GM18517 (cell line): ENCODE results near the gene KCNJ11.
A peak's percentile ranks its signal among the peaks of the same experiment; 100 is the strongest.

Source experiments
- ATAC-seq: cut with Tn5 transposase; IDR thresholded peaks from one replicate; pipeline ENCODE4 v1.9.1; 2021; ENCODE audit warnings: mild to moderate bottlenecking, moderate library complexity; ENCODE audit not compliant: unreplicated experiment

Gene KCNJ11

DNA sequence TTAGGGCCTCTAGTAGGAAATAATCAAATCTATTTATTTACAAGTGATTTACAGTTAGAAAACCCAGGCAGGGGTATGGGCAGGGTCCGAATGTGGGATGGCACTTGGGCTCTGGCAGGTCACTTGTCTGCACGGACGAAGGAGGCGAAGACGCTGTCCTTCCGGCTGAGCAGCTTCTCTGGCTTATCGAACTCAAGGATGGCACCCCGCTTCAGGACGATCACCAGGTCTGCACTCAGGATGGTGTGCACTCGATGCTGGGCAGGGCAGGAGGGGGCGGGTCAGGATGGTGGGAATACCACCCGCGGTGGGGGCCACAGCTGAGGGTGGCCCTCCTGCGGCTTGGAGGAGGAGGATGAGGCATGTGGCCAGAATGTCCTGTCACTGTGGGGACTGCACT is 4.4 kb upstream of the KCNJ11 start:
- ATAC-seq, result no peak

DNA sequence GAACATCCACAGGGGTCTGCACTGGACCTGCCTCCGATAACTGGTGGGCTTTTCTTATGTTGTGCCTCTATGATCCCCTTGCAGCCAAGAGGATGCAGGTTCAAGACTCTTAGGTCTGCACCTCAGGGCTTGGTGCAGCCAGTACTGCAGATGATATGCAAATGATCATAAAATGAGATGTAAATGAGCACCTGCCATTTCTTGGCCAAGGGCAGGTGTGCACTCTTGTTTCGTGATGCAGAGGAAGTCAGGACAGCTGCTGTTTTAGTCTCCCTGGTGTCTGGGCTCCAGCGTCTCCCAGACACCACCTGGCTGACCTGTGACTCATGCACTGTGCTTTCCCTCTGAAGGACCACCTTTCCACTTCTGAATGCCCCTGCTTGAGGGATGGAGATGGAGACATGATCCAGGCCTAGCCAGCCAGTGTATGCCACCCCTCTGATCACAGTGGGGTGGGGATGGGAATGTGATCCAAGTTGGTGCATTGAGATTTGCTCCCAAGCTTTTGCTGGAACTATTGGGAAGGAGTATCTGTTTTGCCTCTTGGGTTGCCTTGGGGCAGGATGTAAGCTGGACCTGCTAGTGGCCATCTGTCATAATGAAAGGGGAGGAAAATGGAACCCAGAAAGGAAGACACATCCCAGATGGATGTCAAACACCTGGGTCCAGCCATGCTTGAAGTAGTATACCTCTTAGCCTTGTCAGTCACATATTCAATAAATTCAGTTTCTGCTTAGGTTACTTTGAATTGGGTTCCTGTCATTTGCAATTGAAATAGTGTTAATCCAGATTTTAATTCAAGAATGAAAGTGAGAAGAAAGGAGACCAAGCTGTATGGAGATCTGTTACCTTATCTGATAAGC is 3.3 kb upstream of the KCNJ11 start:
- no peak for ATAC-seq

DNA sequence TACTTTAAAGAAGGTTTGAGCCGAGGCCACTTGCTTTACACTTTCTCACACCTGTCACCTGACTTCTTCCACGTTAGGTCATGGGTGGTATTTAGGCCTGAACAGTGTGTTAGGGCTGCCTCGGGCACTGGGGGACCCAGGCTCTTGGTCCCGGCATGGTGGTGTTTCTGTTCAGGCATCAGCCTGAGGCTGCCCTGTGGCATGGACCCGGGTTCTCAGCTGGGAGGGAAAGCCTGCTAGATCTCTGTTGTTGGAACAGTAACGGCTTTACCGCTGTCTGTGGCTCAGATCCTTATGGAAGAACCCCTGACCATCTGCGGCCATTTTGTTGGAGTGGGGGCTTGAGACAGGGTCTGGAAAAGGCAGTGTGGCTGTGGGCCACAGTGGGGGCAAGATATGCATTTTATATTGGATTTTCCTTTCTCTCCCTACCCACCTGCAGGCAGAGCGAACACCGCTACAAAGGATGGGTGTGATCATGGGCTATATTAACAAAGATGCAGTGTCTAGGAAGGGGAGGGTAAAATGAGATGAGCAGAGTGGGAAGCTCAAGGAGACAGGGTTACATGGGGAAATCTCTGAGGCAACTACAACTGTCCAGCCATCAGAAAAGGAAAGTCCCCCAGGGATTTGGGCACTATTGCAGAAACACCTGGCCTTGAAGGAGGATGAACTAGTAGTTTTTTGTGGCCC is 1.6 kb upstream of the KCNJ11 start:
- no peak for ATAC-seq

- ATAC-seq, result no peak
Observed at GRCh38 chr11:17389211-17389956, 925 bp upstream of the KCNJ11 start.

- no peak for ATAC-seq
Observed at GRCh38 chr11:17387811-17388210, 648 bp downstream of the KCNJ11 start.

- ATAC-seq, result no peak
Observed at GRCh38 chr11:17387254-17387653, 1.2 kb downstream of the KCNJ11 start.

DNA sequence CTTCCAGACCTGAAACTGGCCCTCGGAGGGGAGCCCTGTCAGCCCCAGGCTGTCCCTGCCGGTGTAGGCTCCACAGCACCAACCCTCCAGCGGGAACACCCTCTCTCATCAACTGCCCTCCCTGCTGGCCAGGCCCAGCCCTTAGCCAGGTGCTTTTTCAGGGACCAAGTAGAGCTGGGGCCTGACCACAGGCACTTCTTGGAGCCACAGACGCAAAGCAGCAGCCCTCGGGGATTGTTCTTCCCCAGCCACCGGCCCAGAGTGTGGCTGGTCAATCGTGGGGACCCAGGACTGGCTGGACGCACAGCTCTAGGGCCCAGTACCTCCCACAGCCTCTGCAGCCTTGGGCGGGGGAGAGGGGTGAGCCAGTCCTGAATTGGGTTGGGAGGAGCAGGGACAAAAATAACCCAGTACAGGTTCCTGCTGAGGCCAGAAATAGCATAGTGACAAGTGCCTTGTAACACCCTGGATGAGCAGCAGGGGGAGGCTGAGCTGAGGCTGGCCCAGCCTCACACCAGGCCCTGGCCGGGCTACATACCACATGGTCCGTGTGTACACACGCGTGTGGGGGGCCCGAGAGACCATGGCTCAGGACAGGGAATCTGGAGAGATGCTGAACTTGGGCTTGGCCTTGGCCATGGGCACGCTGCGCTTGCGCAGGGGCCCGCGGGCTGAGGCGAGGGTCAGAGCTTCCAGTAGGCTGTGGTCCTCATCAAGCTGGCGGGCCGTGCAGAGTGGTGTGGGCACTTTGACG is 2.0 kb downstream of the KCNJ11 start:
- peak; percentile 56 for ATAC-seq

GRCh38 chr11:17385926-17386325 is 2.5 kb downstream of the KCNJ11 start:
- no peak for ATAC-seq

DNA sequence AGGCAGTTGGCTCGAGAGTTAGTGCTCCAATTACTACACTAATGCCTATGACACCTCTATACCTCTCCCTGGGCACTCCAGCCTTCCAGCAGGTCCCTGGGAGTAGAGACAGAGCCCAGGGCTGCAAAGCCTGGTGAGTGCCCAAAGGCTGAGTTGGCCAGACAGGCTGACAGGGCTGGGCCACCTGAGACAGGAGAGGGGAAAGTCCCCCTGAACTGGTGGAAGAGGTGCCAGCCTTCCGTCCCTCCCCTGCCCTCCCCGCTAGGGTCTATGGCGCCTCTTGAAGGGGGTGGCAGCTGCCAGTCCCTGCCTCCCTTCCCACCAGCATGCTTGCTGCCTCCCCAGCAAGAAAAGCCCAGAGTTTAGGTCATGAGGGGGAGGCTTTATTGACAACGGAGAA is 3.0 kb downstream of the KCNJ11 start:
- ATAC-seq, result no peak

GRCh38 chr11:17384002-17384511 is 4.4 kb downstream of the KCNJ11 start:
- ATAC-seq, result peak; percentile 58

DNA sequence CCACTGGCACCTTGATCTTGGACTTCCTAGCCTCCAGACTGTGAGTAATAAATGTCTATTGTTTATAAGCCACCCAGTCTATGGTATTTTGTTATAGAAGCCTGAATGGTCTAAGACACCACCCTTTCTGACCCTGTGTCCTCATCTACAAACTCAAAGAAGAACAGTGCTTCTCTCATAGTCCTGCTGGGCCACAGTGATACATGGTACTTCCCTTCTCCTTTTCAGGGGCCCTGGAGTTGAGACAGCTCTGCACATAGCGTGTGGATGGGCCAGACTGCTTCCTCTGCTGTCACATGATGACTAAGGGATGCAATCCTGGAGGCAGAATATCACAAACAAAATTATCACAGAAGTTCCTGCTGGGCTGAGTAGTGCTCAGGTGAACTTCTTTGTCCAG is 5.0 kb downstream of the KCNJ11 start:
- ATAC-seq, result no peak

DNA sequence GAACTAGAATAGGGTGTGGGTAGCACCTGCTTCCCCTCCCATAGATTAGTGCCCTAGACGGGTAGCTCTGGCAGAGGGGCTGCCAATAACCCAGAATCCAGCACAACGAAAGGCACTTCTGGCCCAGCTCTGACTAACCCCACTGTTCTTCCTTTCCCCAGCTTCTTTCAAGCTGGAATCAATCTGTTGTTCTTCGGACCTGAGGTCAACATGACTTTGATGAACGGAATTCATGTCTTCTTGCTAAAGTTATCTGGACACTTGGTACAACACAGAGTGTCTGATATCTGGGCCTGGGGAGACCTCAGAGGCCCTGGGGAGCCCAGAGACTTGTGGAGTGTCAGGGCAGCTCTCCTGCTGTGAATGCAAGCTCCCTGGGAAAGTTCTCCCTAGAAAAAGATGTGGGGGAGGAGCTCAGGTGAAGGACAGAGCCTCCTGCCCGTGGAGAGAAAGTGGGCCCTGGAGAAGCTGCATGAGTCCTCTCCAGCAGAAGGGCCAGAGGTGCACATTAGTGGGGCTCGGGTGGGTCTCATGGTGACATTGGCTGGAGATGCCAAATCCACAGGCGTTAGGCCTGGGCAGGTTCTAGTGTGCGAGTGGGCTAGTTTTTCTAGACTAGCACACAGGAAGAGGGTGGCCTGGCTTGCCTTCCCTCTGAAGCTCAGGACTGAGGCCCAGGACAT is 6.3 kb downstream of the KCNJ11 start:
- ATAC-seq, result no peak

GRCh38 chr11:17381156-17381555 is 7.3 kb downstream of the KCNJ11 start:
- no peak for ATAC-seq

GRCh38 chr11:17379383-17380180 is 8.9 kb downstream of the KCNJ11 start:
- no peak for ATAC-seq

- no peak for ATAC-seq
Observed at GRCh38 chr11:17378655-17379054, 9.8 kb downstream of the KCNJ11 start.

DNA sequence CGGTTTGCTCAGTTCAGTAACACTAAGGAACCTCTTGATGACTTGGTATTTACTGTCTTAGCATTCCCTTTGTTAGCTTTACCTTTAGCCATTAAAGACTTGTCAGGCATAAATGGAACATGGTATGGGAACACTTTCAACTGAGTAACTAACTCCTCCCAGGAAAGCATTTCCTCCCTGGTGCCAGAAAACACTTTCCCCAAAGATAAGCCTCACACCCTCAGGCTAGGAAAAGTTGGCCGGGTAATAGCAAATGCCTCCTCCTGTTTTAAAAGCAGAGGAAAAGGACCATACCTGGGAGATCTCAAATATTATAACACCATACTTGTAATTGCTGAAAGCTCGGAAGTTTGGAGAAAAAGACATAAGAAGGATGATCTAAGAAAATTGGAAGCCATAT is 12.0 kb downstream of the KCNJ11 start:
- ATAC-seq, result no peak

- ATAC-seq, result no peak
Observed at GRCh38 chr11:17375547-17375946, 12.9 kb downstream of the KCNJ11 start.

- no peak for ATAC-seq
Observed at GRCh38 chr11:17371614-17372013, 16.8 kb downstream of the KCNJ11 start.

DNA sequence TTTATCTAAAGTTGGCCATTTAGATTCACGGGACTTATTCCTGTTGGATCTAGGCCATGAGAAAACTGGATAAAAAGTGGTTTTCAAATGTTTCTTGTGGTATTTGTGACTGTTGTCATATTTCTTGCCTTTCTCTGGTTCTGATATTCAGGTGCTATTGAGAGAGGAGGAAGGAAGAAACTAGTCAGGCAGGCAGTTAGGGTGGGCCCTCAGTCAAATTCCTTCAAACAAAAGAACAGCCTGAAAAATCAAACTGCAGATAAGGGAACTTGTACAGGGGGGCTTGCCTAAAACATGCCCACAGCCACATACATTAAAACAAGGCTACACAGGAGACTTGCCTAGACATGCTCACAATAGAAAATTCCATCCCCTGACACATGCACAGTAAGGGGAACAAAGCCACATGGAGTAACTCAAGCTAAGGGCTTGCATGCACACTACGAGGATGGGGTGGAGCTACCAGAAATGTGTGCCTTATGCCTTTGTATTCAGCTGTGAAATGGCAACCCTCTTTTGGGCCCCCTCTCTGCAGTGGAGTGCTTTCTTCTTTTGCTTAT is 18.7 kb downstream of the KCNJ11 start:
- no peak for ATAC-seq
